Muscle of arm (tissue), 12 donors: ENCODE measurements around the gene DNAJC1. TPM values are rescaled to one million over a fixed set of nuclear protein-coding genes. Genes with fewer than 3 reads are reported as not detected.
A peak's percentile ranks its signal among the peaks of the same experiment; 100 is the strongest.

ENCODE experiments used
- DNase-seq: peaks from one replicate; pipeline ENCODE4 v3.0.0-alpha.2; 2013
- polyA plus RNA-seq, 12 donors: library from polyadenylated mRNA; unstranded; fragments of 120-200 nt; gene quantifications; one replicate each; pipeline ENCODE4 v1.2.1, GENCODE V29; 2013; ENCODE audit not compliant: insufficient read length in 12 of 12

DNAJC1 gene
- polyA plus RNA-seq, 12 donors, result 10.3 to 54.6 (median 12.1) TPM; not detected in 1

- DNase-seq, result no peak
These were observed 7.5 kb upstream of the DNAJC1 start for GRCh38 chr10:22010973-22011408.

- no peak for DNase-seq
These were observed 7.0 kb upstream of the DNAJC1 start for GRCh38 chr10:22010539-22010938.

GRCh38 chr10:22006379-22006884, 2.9 kb upstream of the DNAJC1 start:
- DNase-seq, result no peak

- no peak for DNase-seq
These were observed 2.2 kb upstream of the DNAJC1 start for GRCh38 chr10:22005763-22006162.

- DNase-seq, result no peak
These were observed 393 bp upstream of the DNAJC1 start for GRCh38 chr10:22003964-22004281.

GRCh38 chr10:22002591-22003176, 846 bp downstream of the DNAJC1 start:
- peak; percentile 53 for DNase-seq

GRCh38 chr10:21995557-21995956, 8.0 kb downstream of the DNAJC1 start:
- DNase-seq, result no peak

GRCh38 chr10:21993360-21994001, 10.0 kb downstream of the DNAJC1 start:
- no peak for DNase-seq

GRCh38 chr10:21991785-21992184, 11.7 kb downstream of the DNAJC1 start:
- DNase-seq, result no peak

- no peak for DNase-seq
These were observed 13.1 kb downstream of the DNAJC1 start for GRCh38 chr10:21990449-21990848.

- no peak for DNase-seq
These were observed 13.9 kb downstream of the DNAJC1 start for GRCh38 chr10:21989453-21990154.

- no peak for DNase-seq
These were observed 18.0 kb downstream of the DNAJC1 start for GRCh38 chr10:21985541-21985940.

- DNase-seq, result no peak
These were observed 22.4 kb downstream of the DNAJC1 start for GRCh38 chr10:21981118-21981517.

- DNase-seq, result no peak
These were observed 22.8 kb downstream of the DNAJC1 start for GRCh38 chr10:21980691-21981090.

GRCh38 chr10:21978191-21978862, 25.2 kb downstream of the DNAJC1 start:
- no peak for DNase-seq

GRCh38 chr10:21976739-21977138, 26.8 kb downstream of the DNAJC1 start:
- DNase-seq, result no peak

- no peak for DNase-seq
These were observed 27.2 kb downstream of the DNAJC1 start for GRCh38 chr10:21976280-21976679.

- no peak for DNase-seq
These were observed 28.0 kb downstream of the DNAJC1 start for GRCh38 chr10:21975378-21975990.

GRCh38 chr10:21972584-21972983, 30.9 kb downstream of the DNAJC1 start:
- DNase-seq, result no peak

GRCh38 chr10:21969326-21970287, 33.9 kb downstream of the DNAJC1 start:
- no peak for DNase-seq
